ENCODE data around the gene LZTR1. TPM values are rescaled to one million over a fixed set of nuclear protein-coding genes. Genes with fewer than 3 reads are reported as not detected.
A peak's percentile ranks its signal among the peaks of the same experiment; 100 is the strongest.

Gene LZTR1
- total and polyA plus RNA-seq, 10 donors: 21.9 to 76.2 (median 54.2) TPM

DNA sequence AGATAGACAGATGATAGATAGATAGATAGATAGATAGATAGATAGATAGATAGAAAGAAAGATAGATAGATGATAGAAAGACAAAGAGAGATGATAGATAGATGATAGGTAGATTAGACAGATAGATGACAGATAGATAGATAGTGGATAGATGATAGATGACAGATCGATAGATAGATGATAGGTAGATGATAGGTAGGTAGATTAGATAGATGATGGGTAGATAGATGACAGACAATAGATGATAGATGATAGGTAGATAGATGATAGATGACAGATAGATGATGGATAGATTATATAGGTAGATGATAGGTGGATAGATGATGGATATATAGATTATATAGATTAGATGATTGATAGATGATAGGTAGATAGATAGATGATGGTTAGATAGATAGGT lies 4.3 kb downstream of the LZTR1 start:
- WGBS, 5 donors: 93 to 98% (median 97%) methylated on average over 1 of the region's 1 CpG
- Histone ChIP-seq H3K36me3 (peaks cover 0 to 80% (median 40%) of the 10 kb centered on the region in 6 donors), H3K27me3 (replicated peaks in 1 of 7) (no peaks in the 10 kb centered on the region)

DNA sequence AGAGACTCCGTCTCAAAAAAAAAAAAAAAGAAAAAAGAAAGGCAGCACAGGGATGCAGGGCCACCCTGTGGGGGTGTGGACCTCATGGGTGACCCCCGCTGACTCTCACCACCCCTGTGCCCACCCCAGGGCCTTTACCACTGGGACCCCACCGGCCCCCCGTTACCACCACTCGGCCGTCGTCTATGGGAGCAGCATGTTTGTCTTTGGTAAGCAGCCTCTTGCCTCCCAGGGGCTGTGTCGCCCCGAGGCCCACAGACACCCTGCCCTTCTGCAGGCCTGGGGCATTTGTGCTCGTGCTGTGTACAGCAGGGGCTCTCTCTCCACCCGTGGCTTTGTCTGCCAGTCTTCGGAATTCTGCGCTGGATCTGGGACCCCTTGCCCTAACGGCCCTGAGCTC lies 5.3 kb downstream of the LZTR1 start:
- 93 to 96% (median 96%) methylated on average over 11 to 14 of the region's 14 CpGs for WGBS, 5 donors
- intact Hi-C loops (cut with DNase I; ENCODE audit: low total_unique reads): no loop called here
- no peak for DNase-seq

More for the DNA sequence above, 4.3 kb downstream of the LZTR1 start:
- Histone ChIP-seq H3K27ac (no peak overlapping the region), H3K9me3 (no peaks in the 10 kb centered on the region), H3K4me3 (no peak overlapping the region), H3K4me1 (peaks cover 12 to 36% (median 19%) of the 10 kb centered on the region in 6 donors)
- intact Hi-C loops (cut with DNase I; ENCODE audit: low total_unique reads): no loop called here
- TF ChIP-seq POLR2A (IDR thresholded peaks at IDR 0.05) (no peak), POLR2AphosphoS5 (IDR thresholded peaks at IDR 0.05) (no peak)
- TF ChIP-seq, protein P1, sequence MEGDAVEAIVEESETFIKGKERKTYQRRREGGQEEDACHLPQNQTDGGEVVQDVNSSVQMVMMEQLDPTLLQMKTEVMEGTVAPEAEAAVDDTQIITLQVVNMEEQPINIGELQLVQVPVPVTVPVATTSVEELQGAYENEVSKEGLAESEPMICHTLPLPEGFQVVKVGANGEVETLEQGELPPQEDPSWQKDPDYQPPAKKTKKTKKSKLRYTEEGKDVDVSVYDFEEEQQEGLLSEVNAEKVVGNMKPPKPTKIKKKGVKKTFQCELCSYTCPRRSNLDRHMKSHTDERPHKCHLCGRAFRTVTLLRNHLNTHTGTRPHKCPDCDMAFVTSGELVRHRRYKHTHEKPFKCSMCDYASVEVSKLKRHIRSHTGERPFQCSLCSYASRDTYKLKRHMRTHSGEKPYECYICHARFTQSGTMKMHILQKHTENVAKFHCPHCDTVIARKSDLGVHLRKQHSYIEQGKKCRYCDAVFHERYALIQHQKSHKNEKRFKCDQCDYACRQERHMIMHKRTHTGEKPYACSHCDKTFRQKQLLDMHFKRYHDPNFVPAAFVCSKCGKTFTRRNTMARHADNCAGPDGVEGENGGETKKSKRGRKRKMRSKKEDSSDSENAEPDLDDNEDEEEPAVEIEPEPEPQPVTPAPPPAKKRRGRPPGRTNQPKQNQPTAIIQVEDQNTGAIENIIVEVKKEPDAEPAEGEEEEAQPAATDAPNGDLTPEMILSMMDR (IDR thresholded peaks at IDR 0.05 in 8 of 11, conservative IDR thresholded peaks at IDR 0.05 in 3 of 11): no peak
- DNase-seq: no peak

DNA sequence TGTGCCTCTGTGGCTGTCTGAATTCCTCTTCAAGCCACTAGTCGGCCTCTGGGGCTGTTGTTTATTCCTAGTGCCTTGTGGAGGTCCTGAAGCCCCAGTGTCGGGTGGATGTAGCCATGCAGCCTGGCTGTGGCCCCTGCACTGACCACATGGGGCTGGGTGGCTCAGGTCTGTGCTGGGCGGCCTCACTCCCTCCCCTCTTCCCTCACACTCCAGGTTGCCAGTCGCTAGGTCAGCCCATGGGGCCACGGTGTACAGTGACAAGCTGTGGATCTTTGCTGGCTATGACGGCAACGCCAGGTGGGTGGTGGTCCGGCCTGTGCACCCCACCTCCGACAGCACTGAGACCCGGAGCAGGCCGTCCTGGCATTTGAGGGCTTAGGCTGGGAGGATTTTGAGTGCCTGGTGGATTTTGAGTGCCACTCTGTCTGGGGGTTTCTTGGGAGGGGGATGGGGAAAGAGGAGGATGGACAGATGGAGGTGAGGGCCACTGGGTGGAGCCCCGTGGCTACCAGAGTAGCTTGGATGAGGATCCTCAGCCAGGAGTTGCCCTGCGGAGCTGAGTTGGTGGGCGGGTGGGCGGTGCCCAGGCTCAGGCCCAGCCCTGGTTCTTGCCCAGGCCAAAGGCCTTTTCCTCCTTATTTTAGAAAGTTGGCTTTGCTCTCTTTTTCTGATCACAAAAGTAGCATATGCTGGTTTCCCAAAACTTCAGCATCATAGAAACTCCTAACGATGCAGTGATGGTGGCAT lies 6.7 kb downstream of the LZTR1 start:
- no peak for DNase-seq
- Histone ChIP-seq H3K27ac (no peak overlapping the region), H3K9me3 (no peaks in the 10 kb centered on the region), H3K27me3 (replicated peaks in 1 of 7) (no peaks in the 10 kb centered on the region), H3K4me3 (no peak overlapping the region), H3K4me1 (peaks cover 0 to 15% (median 2%) of the 10 kb centered on the region in 6 donors), H3K36me3 (peaks cover 3 to 100% (median 61%) of the 10 kb centered on the region in 6 donors)
- intact Hi-C loops (cut with DNase I; ENCODE audit: low total_unique reads): no loop called here
- WGBS, 5 donors: 90 to 97% (median 92%) methylated on average over 12 to 16 of the region's 16 CpGs
- TF ChIP-seq POLR2AphosphoS5 (IDR thresholded peaks at IDR 0.05): peak in 1 of 3 donors; percentile 26
- TF ChIP-seq POLR2A (IDR thresholded peaks at IDR 0.05): no peak
- TF ChIP-seq, protein P1 (IDR thresholded peaks at IDR 0.05 in 8 of 11, conservative IDR thresholded peaks at IDR 0.05 in 3 of 11): no peak

More for the DNA sequence above, 5.3 kb downstream of the LZTR1 start:
- Histone ChIP-seq H3K27ac (no peak overlapping the region), H3K36me3 (peaks cover 1 to 90% (median 49%) of the 10 kb centered on the region in 6 donors), H3K4me3 (no peak overlapping the region), H3K4me1 (peaks cover 10 to 29% (median 15%) of the 10 kb centered on the region in 6 donors), H3K27me3 (replicated peaks in 1 of 7) (no peaks in the 10 kb centered on the region), H3K9me3 (no peaks in the 10 kb centered on the region)
- TF ChIP-seq POLR2AphosphoS5 (IDR thresholded peaks at IDR 0.05) (no peak), POLR2A (IDR thresholded peaks at IDR 0.05) (no peak)
- TF ChIP-seq, protein P1 (IDR thresholded peaks at IDR 0.05 in 8 of 11, conservative IDR thresholded peaks at IDR 0.05 in 3 of 11): no peak

DNA sequence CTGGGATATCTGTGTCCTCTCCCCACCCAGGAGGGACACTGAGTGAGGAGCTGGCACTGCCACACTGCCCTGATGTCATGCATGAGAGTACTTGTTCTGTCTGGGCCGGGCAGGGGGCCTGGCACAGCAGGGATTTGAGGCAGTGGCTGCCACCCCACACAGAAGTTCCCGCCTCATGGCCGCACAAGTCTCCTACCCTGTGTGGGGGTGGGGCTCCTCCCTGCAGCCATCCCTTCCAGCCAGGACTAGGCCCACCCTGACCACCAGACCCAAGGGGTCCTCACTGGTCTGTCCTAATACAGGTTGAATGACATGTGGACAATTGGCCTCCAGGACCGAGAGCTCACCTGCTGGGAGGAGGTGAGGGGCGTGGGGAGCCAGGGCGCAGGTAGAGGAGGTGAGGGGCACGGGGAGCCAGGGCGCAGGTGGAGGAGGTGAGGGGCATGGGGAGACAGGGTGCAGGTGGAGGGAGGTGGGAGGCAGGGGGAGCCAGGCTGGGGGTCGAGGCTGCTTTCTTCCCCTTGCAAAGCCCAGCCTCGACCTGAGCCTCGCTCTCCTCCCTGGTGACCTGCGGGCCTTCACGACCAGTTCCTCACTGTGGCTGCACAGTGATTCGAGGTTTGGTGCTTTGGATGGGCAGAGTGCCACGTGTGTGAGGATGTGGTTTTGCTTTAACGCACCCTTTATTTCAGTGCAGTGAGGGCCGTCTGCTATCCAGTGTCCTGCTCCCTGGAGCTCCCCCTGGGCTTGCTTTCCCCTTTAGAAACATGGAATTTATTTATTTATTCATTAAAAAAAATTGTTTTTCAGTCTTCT lies 7.4 kb downstream of the LZTR1 start:
- peaks cover 0 to 10% (median 0%) of the 10 kb centered on the region in 6 donors for H3K4me1 ChIP-seq
- H3K9me3 ChIP-seq: no peaks in the 10 kb centered on the region
- H3K27ac ChIP-seq: no peak overlapping the region
- H3K4me3 ChIP-seq: no peak overlapping the region
- H3K27me3 ChIP-seq (replicated peaks in 1 of 7): no peaks in the 10 kb centered on the region
- TF ChIP-seq, protein P1 (IDR thresholded peaks at IDR 0.05 in 8 of 11, conservative IDR thresholded peaks at IDR 0.05 in 3 of 11): no peak
- peak in 1 of 3 donors; percentile 7 for TF ChIP-seq POLR2AphosphoS5 (IDR thresholded peaks at IDR 0.05)
- WGBS, 5 donors: 45 to 65% (median 52%) methylated on average over 14 to 17 of the region's 17 CpGs
- H3K36me3 ChIP-seq: peaks cover 3 to 100% (median 67%) of the 10 kb centered on the region in 6 donors
- DNase-seq: no peak
- intact Hi-C loops (cut with DNase I; ENCODE audit: low total_unique reads): no loop called here

Measured in spleen (tissue), 11 donors.